ENCODE results near the gene INTS4.

- TF ChIP-seq POLR2A (IDR thresholded peaks at IDR 0.05; ENCODE audit: low read depth, low read length) (no peak), CTCF (IDR thresholded peaks at IDR 0.05 in 2 of 3, conservative IDR thresholded peaks at IDR 0.05 in 1 of 3; ENCODE audit: control insufficient read depth in 2 of 3, extremely low read depth in 1 of 3, insufficient read depth in 1 of 3, low read depth in 3 of 3, low read length in 3 of 3) (no peak), TAF1 (IDR thresholded peaks at IDR 0.05; ENCODE audit: borderline replicate concordance, low read depth, low read length) (no peak), EZH2 (IDR thresholded peaks at IDR 0.05; ENCODE audit: borderline replicate concordance, control insufficient read depth, low read depth, low read length) (no peak)
Measured at GRCh38 chr11:77968337-77968736, 26.1 kb downstream of the INTS4 start.

Data from GM12878 (cell line).